Endothelial cell of umbilical vein (primary cell): ENCODE data around the gene CACNA1C. TPM values are rescaled to one million over a fixed set of nuclear protein-coding genes. Genes with fewer than 3 reads are reported as not detected.

Experiments
- BruUV-seq: library from RNA; stranded (reverse); fragments of 400-500 nt; replicated peaks from 2 replicates; lab custom pipeline; 2021; lab: Mats Ljungman, UMichigan
- CTCF ChIA-PET: fragments of 300-600, 350-600 bp; sonication (Branson Sonifier 250); formaldehyde crosslinking; loops from one replicate; lab custom pipeline; 2021; ENCODE audit warnings: antibody characterized with exemption, inconsistent platforms; lab: Charles Lee
- POLR2A ChIA-PET: fragments of 300-600, 350-600 bp; sonication (Branson Sonifier 250); formaldehyde crosslinking; loops from one replicate; lab custom pipeline; 2021; ENCODE audit warnings: antibody characterized with exemption, inconsistent platforms; lab: Charles Lee
- DNase-seq: peaks from one replicate; pipeline ENCODE4 v3.0.0-alpha.2; 2011; ENCODE audit warnings: low read depth, low spot score
- FAIRE-seq: peaks from 2 replicates; lab custom pipeline; 2011; peaks lifted over from hg19 to GRCh38; lab: Jason Lieb, UNC
- H2AFZ ChIP-seq: 2 replicates; pipeline ENCODE4 v1.6.0; 2012; ENCODE audit warnings: low read depth, low read length, control low read depth, inconsistent platforms
- H3K27ac ChIP-seq: 2 replicates; pipeline ENCODE4 v1.5.1; 2011; ENCODE audit warnings: low read depth, mild to moderate bottlenecking, control low read depth, low read length, moderate library complexity; ENCODE audit not compliant: insufficient read depth
- H3K27me3 ChIP-seq, 2 experiments: 2 replicates each; pipeline versions ENCODE4 v1.6.0 to v1.6.1; 2011; ENCODE audit warnings: low read length in 2 of 2, mixed read lengths in 1 of 2; ENCODE audit not compliant: control insufficient read depth in 2 of 2, insufficient read depth in 2 of 2
- H3K36me3 ChIP-seq, 2 experiments: 2 replicates in 1 of 2; 3 replicates in 1 of 2; pipeline ENCODE4 v1.5.1; 2011; ENCODE audit warnings: low read length in 2 of 2, mild to moderate bottlenecking in 1 of 2, moderate library complexity in 1 of 2; ENCODE audit not compliant: control insufficient read depth in 2 of 2, insufficient read depth in 2 of 2; ENCODE audit errors: extremely low read depth in 1 of 2
- H3K4me1 ChIP-seq: 3 replicates; pipeline ENCODE4 v1.5.1; 2011; ENCODE audit warnings: mild to moderate bottlenecking, low read length; ENCODE audit not compliant: control insufficient read depth, insufficient read depth; ENCODE audit errors: extremely low read depth
- H3K4me2 ChIP-seq: 2 replicates; pipeline ENCODE4 v1.6.1; 2011; ENCODE audit warnings: low read length, control low read depth, mixed read lengths; ENCODE audit not compliant: insufficient read depth
- H3K4me3 ChIP-seq, 3 experiments: fragments of 200-600 bp in 1 of 3; sonication (generic), shearing (Covaris generic) in 1 of 3; replicated peaks in 1 of 3; 2 replicates each; pipeline ENCODE4 v1.5.1; 2011 to 2016; ENCODE audit warnings: control low read depth in 3 of 3, low read length in 3 of 3, mild to moderate bottlenecking in 2 of 3, inconsistent platforms in 1 of 3, low read depth in 1 of 3, moderate library complexity in 1 of 3; ENCODE audit not compliant: insufficient read depth in 1 of 3
- H3K79me2 ChIP-seq: 2 replicates; pipeline ENCODE4 v1.6.0; 2012; ENCODE audit warnings: low read length, inconsistent platforms; ENCODE audit not compliant: control insufficient read depth, insufficient read depth
- H3K9ac ChIP-seq: replicated peaks from 2 replicates; pipeline ENCODE3; 2011; ENCODE audit warnings: low read length, control low read depth; ENCODE audit not compliant: insufficient read depth; ENCODE audit errors: extremely low read depth
- H3K9me1 ChIP-seq: replicated peaks from 3 replicates; pipeline ENCODE4 v1.6.0; 2011; ENCODE audit warnings: mild to moderate bottlenecking, low read length; ENCODE audit not compliant: control insufficient read depth, insufficient read depth; ENCODE audit errors: extremely low read depth
- H3K9me3 ChIP-seq: replicated peaks from 2 replicates; pipeline ENCODE4 v1.5.1; 2012; ENCODE audit warnings: low read length, inconsistent platforms; ENCODE audit not compliant: control insufficient read depth, insufficient read depth
- H4K20me1 ChIP-seq: replicated peaks from 2 replicates; pipeline ENCODE3; 2011; ENCODE audit warnings: mild to moderate bottlenecking, low read length; ENCODE audit not compliant: control insufficient read depth, insufficient read depth; ENCODE audit errors: extremely low read depth
- CTCF ChIP-seq, 2 donors: IDR thresholded peaks; 1 replicate in 1 of 2; 2 replicates in 1 of 2; pipeline ENCODE4 v1.5.1; 2011; ENCODE audit warnings: low read length in 2 of 2, mild to moderate bottlenecking in 2 of 2, moderate library complexity in 2 of 2, control low read depth in 1 of 2, inconsistent platforms in 1 of 2, low read depth in 1 of 2; ENCODE audit not compliant: insufficient read depth in 1 of 2; ENCODE audit errors: extremely low read depth in 1 of 2
- EZH2 ChIP-seq: IDR thresholded peaks from 2 replicates; pipeline ENCODE4 v1.6.1; 2012; ENCODE audit warnings: borderline replicate concordance, low read depth, mild to moderate bottlenecking, moderate library complexity, low read length, inconsistent platforms; ENCODE audit not compliant: severe bottlenecking
- FOS ChIP-seq: IDR thresholded peaks from 2 replicates; pipeline ENCODE4 v1.6.1; 2011; ENCODE audit warnings: mild to moderate bottlenecking, low read length, moderate library complexity, borderline replicate concordance; ENCODE audit not compliant: insufficient read depth
- GATA2 ChIP-seq: IDR thresholded peaks from 2 replicates; pipeline ENCODE4 v1.7.0; 2011; ENCODE audit warnings: low read depth, mild to moderate bottlenecking, moderate library complexity, mixed read lengths, low read length; ENCODE audit not compliant: insufficient read length, insufficient read depth
- JUN ChIP-seq: IDR thresholded peaks from 2 replicates; pipeline ENCODE4 v1.6.1; 2011; ENCODE audit warnings: borderline replicate concordance, low read depth; ENCODE audit not compliant: insufficient read length, insufficient read depth
- MAX ChIP-seq: IDR thresholded peaks from 2 replicates; pipeline ENCODE4 v1.6.1; 2011; ENCODE audit not compliant: insufficient read depth, insufficient read length
- MYC ChIP-seq: IDR thresholded peaks from one replicate; pipeline ENCODE4 v1.6.1; 2011; ENCODE audit warnings: mild to moderate bottlenecking, low read depth, low read length
- POLR2A ChIP-seq: IDR thresholded peaks from 2 replicates; pipeline ENCODE4 v1.6.1; 2012; ENCODE audit warnings: low read depth, mild to moderate bottlenecking, control low read depth, low read length
- POLR2AphosphoS5 ChIP-seq: IDR thresholded peaks from 2 replicates; pipeline ENCODE4 v1.6.1; 2012; ENCODE audit warnings: low read depth, mild to moderate bottlenecking, control low read depth, low read length, moderate library complexity; ENCODE audit not compliant: insufficient read depth
- dilution Hi-C: fragments of 300-500 bp; cut with MboI; formaldehyde crosslinking; loops from one replicate; pipeline ENCODE4 v1.15.0; 2019; ENCODE audit warnings: low sequenced_read_pairs; ENCODE audit not compliant: extremely low pct_ligation_motif_present
- intact Hi-C: fragments of 100-400 bp; cut with micrococcal nuclease; formaldehyde crosslinking; loops from one replicate; pipeline ENCODE4 v1.10.0; 2022
- polyA plus RNA-seq, 4 experiments: library from polyadenylated mRNA; depleted of rRNA in 3 of 4; stranded (reverse) in 3 of 4; unstranded in 1 of 4; fragments of >200 nt; gene quantifications; 2 replicates each; pipeline versions ENCODE4 v1.2.1 to v1.2.3, GENCODE V29; 2011 to 2012; ENCODE audit warnings: missing spikeins in 1 of 4
- total RNA-seq: library from RNA; stranded (reverse); gene quantifications from 2 replicates; pipeline ENCODE4 v1.2.3, GENCODE V29; 2021

The CACNA1C gene
- total and polyA plus RNA-seq, 2 donors (not counting 3 experiments of a cell fraction or from before 2014, with no cell fraction given): not detected

- Histone ChIP-seq H3K36me3 (no peaks in the 10 kb centered on the region), H3K9ac (no peak overlapping the region), H3K4me3 (no peak overlapping the region), H4K20me1 (no peaks in the 10 kb centered on the region), H3K79me2 (no peaks in the 10 kb centered on the region), H3K4me1 (no peaks in the 10 kb centered on the region), H2AFZ (no peak overlapping the region), H3K9me3 (no peaks in the 10 kb centered on the region), H3K27me3 (peaks cover under 1 to 3% of the 10 kb centered on the region in 2 experiments), H3K4me2 (no peak overlapping the region), H3K9me1 (no peaks in the 10 kb centered on the region), H3K27ac (no peak overlapping the region)
- DNase-seq: no peak
- ChIA-PET POLR2A (no interaction called here), CTCF (interaction anchor here (1.0 to 2.1 kb wide), 2 partner anchors 17 to 35 kb away, joined by 4 to 5 read pairs; no protein-coding TSS in a partner anchor)
- dilution Hi-C loops: no loop called here
- intact Hi-C loops: no loop called here
- FAIRE-seq: no peak
- no TSS peak for BruUV-seq
- TF ChIP-seq CTCF (IDR thresholded peaks at IDR 0.05; ENCODE audit: extremely low read depth in 1 of 2, insufficient read depth in 1 of 2, low read depth in 1 of 2, low read length in 2 of 2) (no peak), EZH2 (no peak), JUN (no peak), FOS (no peak), POLR2A (no peak), POLR2AphosphoS5 (no peak), MAX (no peak), MYC (no peak), GATA2 (no peak)
These were observed 269.9 kb downstream of the CACNA1C start for GRCh38 chr12:2322554-2323120.
